GM18507 (cell line): ENCODE measurements around the gene KCTD17.

Experiments used
- DNase-seq: peaks from one replicate; pipeline ENCODE4 v3.0.0; 2011; ENCODE audit warnings: low read depth; ENCODE audit not compliant: insufficient read length; ENCODE audit errors: extremely low spot score
- FAIRE-seq: peaks from 2 replicates; lab custom pipeline; 2011; peaks lifted over from hg19 to GRCh38; lab: Jason Lieb, UNC

KCTD17 gene

GRCh38 chr22:37057226-37057625 lies 5.7 kb downstream of the KCTD17 start:
- no peak for FAIRE-seq
- no peak for DNase-seq

- FAIRE-seq (no peak), DNase-seq (no peak)
These were observed 6.4 kb downstream of the KCTD17 start for GRCh38 chr22:37057796-37058510.

- FAIRE-seq, result no peak
- no peak for DNase-seq
These were observed 7.6 kb downstream of the KCTD17 start for GRCh38 chr22:37058917-37059701.

- no peak for FAIRE-seq
- no peak for DNase-seq
These were observed 8.4 kb downstream of the KCTD17 start for GRCh38 chr22:37059876-37060449.

DNA sequence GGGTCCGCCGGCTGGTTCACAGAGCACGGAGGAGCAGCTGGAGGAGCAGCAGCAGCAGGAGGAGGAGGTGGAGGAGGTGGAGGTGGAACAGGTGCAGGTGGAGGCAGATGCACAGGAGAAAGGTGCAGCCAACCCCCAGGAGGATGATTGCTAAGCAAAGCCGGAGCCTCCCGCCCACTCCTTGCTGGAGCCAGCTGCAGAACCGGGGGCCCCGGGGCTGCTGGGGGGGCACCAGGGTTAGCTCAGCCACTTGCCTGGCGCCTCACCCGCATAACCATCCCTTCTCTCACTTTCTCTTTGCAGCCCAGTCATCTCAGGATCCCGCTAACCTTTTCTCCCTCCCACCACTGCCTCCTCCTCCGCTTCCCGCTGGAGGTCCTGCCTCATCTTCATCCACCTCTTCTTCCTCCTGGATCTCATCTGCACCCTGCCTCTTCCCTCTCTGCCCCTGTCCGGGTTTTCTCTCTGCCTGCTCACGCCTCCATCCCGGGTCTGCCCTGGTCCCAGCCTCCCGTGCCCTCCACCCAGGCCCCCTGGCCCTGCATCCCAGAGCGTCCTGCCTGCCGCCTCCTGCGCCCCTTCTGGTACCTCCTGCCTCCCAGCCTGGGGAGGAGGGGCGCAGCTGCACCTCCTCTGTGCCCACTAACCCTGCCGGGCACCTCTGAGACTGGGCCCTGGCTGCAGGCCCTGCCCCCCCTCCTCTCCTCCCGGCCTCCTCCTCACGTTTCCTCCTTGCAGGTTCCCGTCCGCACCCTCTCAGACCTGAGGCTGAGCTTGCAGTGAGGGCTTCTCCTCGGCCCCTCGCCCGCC lies 9.5 kb downstream of the KCTD17 start:
- peak; percentile 63 for FAIRE-seq
- peak; percentile 65 for DNase-seq

DNA sequence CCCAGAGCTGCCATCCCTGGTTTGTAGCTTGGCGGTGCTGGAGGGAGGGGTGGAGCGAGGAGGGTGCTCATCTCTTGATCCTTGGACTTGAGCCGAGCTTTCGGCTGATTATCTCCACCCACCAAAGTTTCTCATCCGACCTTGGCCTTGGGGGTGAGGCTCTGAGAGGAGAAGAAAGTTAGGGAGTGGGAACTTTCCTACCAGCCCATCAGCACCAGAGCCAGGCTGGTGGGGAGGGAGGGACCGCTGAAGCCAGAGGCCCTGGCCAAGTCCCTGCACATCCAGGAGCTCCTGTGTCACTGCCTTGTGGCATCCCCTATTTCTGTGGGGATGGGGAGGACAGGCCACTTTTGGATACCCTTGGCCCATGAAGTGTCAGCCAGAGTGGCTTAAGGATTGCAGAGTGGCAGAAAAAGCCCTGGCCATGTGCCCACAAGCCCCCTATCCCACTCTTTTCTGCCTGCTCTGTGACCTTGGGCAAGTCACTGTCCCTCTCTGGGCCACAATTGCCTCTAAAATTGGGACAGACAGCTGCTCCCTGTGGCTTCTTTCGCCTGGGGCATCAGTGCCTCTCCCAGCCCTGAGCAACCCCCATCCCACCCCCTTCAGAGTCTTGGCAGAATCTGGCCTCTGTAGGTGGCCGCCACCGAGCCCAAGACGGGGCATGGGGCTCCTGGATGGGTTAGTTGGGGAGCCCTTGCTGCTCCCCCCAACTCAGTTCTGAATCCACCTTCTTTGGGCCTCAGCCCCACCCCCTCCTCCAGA lies 10.3 kb downstream of the KCTD17 start:
- no peak for FAIRE-seq
- DNase-seq, result no peak

DNA sequence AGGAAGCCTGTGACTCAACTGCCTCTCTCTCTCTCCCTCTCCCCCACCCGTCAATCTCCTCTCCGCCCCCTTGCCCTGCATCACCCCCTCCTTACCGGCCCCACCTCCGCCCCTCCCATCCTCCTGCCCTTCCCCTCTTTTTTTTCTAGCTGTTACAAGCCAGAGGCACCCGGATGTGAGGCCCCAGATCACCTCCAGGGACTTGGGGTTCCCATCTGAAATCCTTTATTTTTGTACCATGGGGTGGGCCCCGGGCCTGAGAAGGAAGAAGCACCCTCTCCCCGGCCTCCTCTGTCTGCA lies 10.8 kb downstream of the KCTD17 start:
- FAIRE-seq, result no peak
- no peak for DNase-seq

DNA sequence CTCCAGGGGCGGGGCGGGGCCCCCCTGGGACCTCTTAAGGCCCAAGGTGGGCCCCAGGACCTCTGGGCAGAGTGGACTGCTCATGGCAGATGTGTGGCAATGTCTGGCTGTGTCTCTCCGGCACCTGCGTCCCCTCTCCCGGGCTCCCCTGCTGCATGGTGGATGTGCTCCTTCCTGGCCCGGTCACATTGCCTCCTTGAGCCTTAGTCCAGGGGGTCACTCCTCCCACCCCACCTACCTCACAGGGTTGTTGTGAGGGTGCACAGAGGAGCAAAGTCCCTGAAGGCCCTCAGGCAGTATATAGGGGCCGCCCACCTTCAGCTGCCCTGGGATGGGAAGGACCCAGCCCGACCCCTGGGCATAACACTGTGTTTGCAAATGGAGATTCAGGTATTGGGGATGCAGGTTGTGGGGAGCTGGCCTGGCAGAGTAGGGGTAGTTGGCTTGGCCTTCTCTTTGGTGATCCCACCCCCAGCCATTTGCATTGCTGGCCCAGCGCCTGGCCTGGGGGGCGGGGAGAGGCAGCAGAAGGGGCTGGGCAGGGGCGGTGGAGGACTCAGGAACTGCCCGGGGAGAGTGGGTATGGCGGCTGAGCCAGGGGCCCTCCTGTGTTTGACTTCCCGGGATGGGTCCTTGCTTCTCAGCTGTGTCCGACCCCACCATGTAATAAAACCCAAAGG lies 11.3 kb downstream of the KCTD17 start:
- DNase-seq (no peak), FAIRE-seq (no peak)

GRCh38 chr22:37063431-37064420 lies 12.2 kb downstream of the KCTD17 start:
- DNase-seq, result no peak

GRCh38 chr22:37064553-37064952 lies 13.0 kb downstream of the KCTD17 start:
- DNase-seq (no peak), FAIRE-seq (no peak)

More at GRCh38 chr22:37063431-37064420, 12.2 kb downstream of the KCTD17 start:
- no peak for FAIRE-seq

- DNase-seq, result no peak
- FAIRE-seq, result no peak
These were observed 13.6 kb downstream of the KCTD17 start for GRCh38 chr22:37065180-37065579.

- FAIRE-seq, result no peak
- DNase-seq, result no peak
These were observed 14.4 kb downstream of the KCTD17 start for GRCh38 chr22:37065961-37066360.

DNA sequence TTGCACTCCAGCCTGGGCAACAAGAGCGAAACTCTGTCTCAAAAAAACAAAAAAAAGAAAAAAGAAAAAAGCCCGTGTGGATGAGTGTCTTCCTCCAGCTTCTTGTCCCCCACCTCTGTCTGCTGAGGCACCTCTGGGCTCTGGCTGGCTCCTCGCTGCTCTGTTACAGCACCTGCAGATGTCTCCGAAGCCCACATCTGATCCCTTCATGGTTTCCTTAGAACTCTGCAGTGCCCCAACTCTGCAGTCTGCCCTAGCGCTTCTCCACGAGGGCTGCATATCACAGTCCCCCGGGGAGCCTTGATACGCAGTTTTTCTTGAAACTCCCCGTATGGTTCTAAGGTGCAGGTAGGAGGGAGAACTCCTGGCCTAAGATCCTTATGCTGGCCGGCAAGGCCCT lies 15.9 kb downstream of the KCTD17 start:
- FAIRE-seq, result no peak

GRCh38 chr22:37068859-37069258 lies 17.3 kb downstream of the KCTD17 start:
- no peak for FAIRE-seq
- no peak for DNase-seq

More for the DNA sequence above, 15.9 kb downstream of the KCTD17 start:
- DNase-seq, result no peak

- DNase-seq (no peak), FAIRE-seq (no peak)
These were observed 17.8 kb downstream of the KCTD17 start for GRCh38 chr22:37069319-37069718.

DNA sequence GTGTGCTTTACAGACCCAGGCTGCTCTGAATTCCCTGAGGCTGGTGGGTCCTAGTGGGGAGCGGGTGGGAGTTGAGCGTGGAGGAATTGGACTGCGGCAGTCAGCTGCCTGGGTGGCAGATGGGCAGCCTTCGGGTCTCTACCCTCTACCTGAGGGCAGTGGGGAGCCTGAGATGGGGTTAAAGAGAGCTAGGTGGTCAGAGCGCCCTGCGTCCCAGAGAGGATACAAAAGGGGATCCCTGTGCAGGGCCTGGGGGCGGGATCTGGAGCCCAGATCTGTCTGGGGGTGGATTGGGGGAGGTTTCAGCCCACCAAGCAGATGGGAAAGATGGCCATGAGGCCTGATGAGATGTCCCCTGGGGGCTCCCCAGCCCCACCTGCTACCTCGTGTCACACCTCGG lies 18.2 kb downstream of the KCTD17 start:
- no peak for FAIRE-seq
- DNase-seq, result no peak

DNA sequence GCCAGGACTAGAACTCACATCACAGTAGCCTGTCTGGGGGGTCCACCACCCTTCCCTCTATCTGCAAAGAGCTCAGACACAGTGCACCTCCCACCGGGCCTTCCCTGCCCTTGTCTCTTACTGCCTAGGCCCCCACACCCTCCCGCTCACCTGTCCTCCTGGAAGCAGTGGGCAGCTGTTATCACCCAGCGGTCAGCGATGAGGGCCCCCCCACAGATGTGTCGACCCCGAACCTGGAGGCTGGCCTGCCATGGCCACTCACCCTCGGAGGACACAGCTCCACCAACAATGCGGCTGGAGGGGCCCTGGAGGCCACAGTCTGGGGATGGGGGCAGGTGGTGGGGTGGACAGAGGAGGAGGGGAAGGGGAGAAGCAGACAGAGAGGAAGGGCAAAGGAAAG lies 18.8 kb downstream of the KCTD17 start:
- DNase-seq (no peak), FAIRE-seq (no peak)

GRCh38 chr22:37070744-37071143 lies 19.2 kb downstream of the KCTD17 start:
- DNase-seq, result no peak
- FAIRE-seq, result no peak
